ENCODE results near the gene CACFD1.

The CACFD1 gene

GRCh38 chr9:133520121-133520835 lies 60.5 kb downstream of the CACFD1 start:
- no peak for DNase-seq
